Measurements from ENCODE around the gene SZT2. TPM values are rescaled to one million over a fixed set of nuclear protein-coding genes. Genes with fewer than 3 reads are reported as not detected.

Gene SZT2
- total and polyA plus RNA-seq, 2 of the 13 experiments (the other 11 are each of a cell fraction or from before 2014, with no cell fraction given): 8.0 to 8.8 TPM

DNA sequence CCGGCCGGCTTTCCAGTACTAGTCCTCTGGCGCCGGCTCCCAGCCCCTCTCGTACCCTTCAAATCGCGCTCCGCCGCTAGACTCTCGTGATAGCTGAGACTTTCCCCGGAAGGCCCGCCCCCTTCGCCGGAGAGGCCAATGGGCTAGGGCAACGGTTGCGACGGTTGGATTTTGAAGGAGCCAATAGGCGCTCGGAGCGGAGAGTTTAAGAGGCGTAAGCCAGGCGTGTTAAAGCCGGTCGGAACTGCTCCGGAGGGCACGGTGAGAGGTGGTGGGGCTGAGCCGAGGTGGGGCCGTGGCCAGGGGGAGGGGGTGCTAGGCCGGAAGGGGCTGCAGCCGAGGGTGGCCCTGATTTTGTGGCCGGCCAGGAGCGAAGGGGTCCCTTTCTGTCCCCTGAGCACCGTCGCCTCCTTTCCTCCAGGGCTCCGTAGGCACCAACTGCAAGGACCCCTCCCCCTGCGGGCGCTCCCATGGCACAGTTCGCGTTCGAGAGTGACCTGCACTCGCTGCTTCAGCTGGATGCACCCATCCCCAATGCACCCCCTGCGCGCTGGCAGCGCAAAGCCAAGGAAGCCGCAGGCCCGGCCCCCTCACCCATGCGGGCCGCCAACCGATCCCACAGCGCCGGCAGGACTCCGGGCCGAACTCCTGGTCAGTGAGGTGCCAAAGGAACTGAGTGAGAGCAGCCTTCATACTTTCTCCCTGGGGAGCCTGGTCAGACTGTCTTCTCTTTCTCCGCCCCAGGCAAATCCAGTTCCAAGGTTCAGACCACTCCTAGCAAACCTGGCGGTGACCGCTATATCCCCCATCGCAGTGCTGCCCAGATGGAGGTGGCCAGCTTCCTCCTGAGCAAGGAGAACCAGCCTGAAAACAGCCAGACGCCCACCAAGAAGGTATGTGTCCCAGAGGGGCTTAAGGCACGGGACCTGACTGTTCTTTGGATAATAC lies 30.7 kb upstream of the SZT2 start, which contains the start of gene CDC20 (continued):
- TF ChIP-seq, protein P1, sequence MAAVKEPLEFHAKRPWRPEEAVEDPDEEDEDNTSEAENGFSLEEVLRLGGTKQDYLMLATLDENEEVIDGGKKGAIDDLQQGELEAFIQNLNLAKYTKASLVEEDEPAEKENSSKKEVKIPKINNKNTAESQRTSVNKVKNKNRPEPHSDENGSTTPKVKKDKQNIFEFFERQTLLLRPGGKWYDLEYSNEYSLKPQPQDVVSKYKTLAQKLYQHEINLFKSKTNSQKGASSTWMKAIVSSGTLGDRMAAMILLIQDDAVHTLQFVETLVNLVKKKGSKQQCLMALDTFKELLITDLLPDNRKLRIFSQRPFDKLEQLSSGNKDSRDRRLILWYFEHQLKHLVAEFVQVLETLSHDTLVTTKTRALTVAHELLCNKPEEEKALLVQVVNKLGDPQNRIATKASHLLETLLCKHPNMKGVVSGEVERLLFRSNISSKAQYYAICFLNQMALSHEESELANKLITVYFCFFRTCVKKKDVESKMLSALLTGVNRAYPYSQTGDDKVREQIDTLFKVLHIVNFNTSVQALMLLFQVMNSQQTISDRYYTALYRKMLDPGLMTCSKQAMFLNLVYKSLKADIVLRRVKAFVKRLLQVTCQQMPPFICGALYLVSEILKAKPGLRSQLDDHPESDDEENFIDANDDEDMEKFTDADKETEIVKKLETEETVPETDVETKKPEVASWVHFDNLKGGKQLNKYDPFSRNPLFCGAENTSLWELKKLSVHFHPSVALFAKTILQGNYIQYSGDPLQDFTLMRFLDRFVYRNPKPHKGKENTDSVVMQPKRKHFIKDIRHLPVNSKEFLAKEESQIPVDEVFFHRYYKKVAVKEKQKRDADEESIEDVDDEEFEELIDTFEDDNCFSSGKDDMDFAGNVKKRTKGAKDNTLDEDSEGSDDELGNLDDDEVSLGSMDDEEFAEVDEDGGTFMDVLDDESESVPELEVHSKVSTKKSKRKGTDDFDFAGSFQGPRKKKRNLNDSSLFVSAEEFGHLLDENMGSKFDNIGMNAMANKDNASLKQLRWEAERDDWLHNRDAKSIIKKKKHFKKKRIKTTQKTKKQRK (IDR thresholded peaks at IDR 0.05; ENCODE audit: low read length): no peak
- no peak for TF ChIP-seq MXD3 (CRISPR knock-in tag; IDR thresholded peaks at IDR 0.05)
- TF ChIP-seq, protein P2, sequence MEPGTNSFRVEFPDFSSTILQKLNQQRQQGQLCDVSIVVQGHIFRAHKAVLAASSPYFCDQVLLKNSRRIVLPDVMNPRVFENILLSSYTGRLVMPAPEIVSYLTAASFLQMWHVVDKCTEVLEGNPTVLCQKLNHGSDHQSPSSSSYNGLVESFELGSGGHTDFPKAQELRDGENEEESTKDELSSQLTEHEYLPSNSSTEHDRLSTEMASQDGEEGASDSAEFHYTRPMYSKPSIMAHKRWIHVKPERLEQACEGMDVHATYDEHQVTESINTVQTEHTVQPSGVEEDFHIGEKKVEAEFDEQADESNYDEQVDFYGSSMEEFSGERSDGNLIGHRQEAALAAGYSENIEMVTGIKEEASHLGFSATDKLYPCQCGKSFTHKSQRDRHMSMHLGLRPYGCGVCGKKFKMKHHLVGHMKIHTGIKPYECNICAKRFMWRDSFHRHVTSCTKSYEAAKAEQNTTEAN (CRISPR knock-in tag; conservative IDR thresholded peaks at IDR 0.05): no peak
- no peak for TF ChIP-seq NAIF1 (CRISPR knock-in tag; IDR thresholded peaks at IDR 0.05; ENCODE audit: borderline replicate concordance)
- no peak for TF ChIP-seq SIX4 (CRISPR knock-in tag; IDR thresholded peaks at IDR 0.05)
- TF ChIP-seq SMAD3 (CRISPR knock-in tag; IDR thresholded peaks at IDR 0.05): no peak
- TF ChIP-seq ZBTB3 (CRISPR knock-in tag; IDR thresholded peaks at IDR 0.05; ENCODE audit: borderline replicate concordance, low read depth): no peak
- peak; percentile 99 for TF ChIP-seq ARNT2 (CRISPR knock-in tag; IDR thresholded peaks at IDR 0.05; ENCODE audit: low read depth)
- no peak for TF ChIP-seq REST (IDR thresholded peaks at IDR 0.05; ENCODE audit: borderline replicate concordance in 1 of 2, low read depth in 1 of 2, low read length in 2 of 2)
- no peak for TF ChIP-seq PAF1 (CRISPR knock-in tag; IDR thresholded peaks at IDR 0.05)
- peak; percentile 84 for TF ChIP-seq ZNF749 (CRISPR knock-in tag; IDR thresholded peaks at IDR 0.05; ENCODE audit: borderline replicate concordance)
- TF ChIP-seq ZNF713 (CRISPR knock-in tag; IDR thresholded peaks at IDR 0.05): no peak
- TF ChIP-seq ZNF282 (IDR thresholded peaks at IDR 0.05; ENCODE audit: partially characterized antibody): no peak
- no peak for TF ChIP-seq TSC22D2 (CRISPR knock-in tag; IDR thresholded peaks at IDR 0.05; ENCODE audit: borderline replicate concordance)
- no peak for TF ChIP-seq MTF2 (CRISPR knock-in tag; IDR thresholded peaks at IDR 0.05; ENCODE audit: borderline replicate concordance)
- TF ChIP-seq SALL2 (CRISPR knock-in tag; IDR thresholded peaks at IDR 0.05): no peak
- peak; percentile 60 for TF ChIP-seq HOXA3 (CRISPR knock-in tag; IDR thresholded peaks at IDR 0.05)
- no peak for TF ChIP-seq PTBP1 (IDR thresholded peaks at IDR 0.05; ENCODE audit: low read depth, low read length, poor library complexity, severe bottlenecking)
- peak; percentile 91 for TF ChIP-seq GATAD1 (CRISPR knock-in tag; IDR thresholded peaks at IDR 0.05)
- no peak; the same call in 1 of the 2 replicates for TF ChIP-seq NFKB2 (CRISPR knock-in tag; IDR thresholded peaks at IDR 0.05; ENCODE audit: borderline replicate concordance)
- TF ChIP-seq CBFB (CRISPR knock-in tag; IDR thresholded peaks at IDR 0.05): 0 out of 2 replicates have a peak, but pooled peaks have one; percentile 17
